ENCODE results near the gene COL4A4.

Gene COL4A4

DNA sequence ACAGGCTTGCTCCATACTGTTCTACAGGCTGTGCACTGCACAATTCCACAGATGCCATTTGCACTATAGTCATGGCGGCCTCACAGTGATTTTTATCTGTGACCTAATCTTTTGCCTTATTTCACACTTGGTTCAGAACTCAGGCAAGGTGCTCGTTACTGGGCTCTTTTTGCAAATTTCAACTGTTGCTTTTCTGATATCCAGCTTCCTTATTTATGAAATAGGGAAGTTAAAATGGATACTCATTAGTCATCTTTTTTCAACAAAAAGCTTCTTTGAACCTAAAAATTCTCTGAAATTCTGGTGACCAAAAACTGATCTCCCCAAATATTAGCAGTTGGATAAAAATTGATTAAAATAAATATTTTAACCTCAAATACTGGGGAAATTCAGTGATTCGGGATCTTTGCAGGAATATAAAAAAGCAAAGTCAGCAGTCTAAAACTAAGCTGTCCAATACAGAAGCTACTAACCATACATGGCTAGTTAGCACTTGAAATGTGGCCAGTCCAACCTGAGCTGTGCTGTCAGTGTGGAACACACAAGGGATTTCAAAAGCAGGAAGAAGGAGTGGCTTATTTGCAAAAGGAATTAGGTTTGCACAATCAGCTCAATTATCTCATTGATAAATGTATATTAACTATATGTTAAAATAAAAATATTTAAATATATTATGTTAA is 134.4 kb downstream of the COL4A4 start:
- peak; percentile 42 for DNase-seq

- DNase-seq = no peak
Observed at GRCh38 chr2:227025510-227025909, 138.5 kb downstream of the COL4A4 start.

GRCh38 chr2:227022608-227023007 is 141.4 kb downstream of the COL4A4 start:
- DNase-seq = no peak

DNA sequence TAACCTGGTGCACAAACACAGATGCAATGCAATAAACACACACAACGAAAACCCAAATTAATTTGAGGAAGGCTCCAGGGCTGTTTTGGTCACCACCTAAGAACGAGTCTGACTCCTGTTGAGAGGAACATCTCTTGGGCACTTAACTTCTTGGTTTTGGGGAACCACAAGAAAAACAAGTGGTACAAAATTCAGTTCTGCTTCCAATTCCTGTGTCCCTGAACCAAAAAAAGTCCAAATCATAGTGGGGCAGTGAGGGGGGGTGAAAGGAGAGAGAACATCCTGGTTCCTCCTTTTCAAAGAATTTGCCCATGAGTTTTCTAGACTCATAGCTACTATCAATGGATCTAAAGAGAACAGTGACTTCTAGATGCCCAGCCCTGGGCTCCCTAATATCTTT is 143.6 kb downstream of the COL4A4 start:
- no peak for DNase-seq

DNA sequence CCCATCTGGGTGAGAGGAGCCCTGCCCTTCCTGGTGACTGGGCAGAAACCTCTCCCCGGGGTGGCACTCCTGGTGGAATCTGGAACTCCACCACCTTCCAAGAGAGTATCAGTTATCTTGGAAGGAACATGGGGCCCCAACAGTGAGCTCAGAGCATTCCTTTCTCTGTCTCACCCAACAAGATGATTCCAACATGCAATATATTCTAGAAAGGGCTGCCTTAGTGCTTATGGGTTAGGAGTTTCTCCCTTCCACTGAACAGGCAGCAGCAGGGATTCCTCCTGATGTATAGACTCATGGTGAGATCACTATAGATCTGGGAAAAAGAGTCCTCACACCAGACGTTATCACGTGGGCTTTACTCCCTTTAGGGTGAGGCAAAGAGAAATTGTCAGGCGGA is 147.1 kb downstream of the COL4A4 start:
- DNase-seq = no peak

DNA sequence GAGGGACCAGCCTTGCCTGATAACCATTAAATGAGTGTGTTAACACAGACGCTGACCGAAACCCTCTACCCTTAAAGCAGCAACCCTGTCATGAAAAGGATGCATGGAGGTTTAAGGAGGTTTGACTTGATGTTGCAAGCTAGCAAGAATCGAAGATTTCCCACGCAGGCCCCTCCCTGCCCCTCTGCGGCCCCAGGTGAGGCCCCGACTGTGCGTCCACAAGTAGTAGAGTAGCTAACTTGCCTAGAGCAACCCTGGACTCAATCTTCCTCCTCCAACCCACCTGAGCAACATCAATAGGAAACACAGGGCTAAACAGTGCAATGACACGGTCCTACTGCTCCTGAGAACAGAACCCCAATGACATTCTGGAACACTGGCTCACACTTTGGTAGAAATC is 150.1 kb downstream of the COL4A4 start:
- no peak for DNase-seq

DNA sequence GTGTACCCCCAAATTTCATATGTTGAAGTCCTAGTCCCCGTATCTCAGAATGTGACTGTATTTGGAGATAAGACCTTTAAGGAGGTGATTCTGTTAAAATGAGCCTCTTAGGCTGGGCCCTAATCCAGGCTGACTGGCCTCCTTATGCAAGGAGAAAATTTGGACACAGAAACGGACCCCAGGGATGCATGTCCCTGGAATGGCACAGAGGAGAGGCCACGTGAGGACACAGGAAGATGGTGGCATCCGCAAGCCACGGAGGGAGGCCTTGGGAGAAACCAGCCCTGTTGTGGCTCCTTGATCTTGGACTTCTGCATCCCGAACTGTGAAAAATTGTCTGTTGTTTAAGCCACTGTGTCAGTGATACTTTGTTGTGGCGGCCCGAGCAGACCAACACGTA is 150.7 kb downstream of the COL4A4 start:
- no peak for DNase-seq

DNA sequence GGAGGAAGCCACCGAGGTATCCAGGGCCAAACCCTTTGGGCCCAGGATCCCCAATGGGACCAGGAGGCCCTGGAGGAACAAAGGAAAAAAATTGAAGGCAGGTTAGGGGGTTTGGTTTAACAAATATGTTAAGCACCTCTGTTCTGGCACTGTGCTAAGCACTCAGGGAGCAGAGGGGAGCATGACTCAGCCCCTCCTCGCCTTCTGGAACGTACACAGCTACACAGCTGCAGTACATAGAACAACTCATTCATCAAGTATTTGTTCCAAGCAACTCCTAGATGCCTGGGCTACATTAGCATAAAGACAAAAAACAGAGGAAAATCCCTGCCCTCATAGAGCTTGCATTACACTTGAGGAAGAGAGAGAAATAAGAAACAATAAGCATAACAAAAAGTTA is 153.6 kb downstream of the COL4A4 start:
- DNase-seq = no peak

DNA sequence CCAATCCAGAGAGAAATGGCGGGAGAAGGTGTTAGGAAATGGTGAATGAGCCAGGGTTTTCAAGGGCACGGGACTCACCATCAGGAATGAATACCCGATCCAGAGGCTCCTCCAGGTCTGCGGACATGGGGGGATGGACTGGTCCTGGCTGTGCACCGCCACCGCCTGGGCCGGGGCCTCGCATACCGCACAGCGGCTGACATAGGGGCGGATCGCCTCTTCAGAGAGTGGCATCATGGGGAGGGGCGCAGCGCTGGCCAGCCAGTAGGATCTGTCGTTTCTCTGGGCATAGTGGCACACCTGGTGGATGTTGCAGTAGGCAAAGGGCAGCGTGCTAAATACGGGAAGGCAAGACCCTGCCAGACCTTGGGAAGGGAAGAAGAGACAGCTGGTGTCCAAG is 156.1 kb downstream of the COL4A4 start:
- DNase-seq = no peak

GRCh38 chr2:227007148-227007547 is 156.9 kb downstream of the COL4A4 start:
- no peak for DNase-seq

DNA sequence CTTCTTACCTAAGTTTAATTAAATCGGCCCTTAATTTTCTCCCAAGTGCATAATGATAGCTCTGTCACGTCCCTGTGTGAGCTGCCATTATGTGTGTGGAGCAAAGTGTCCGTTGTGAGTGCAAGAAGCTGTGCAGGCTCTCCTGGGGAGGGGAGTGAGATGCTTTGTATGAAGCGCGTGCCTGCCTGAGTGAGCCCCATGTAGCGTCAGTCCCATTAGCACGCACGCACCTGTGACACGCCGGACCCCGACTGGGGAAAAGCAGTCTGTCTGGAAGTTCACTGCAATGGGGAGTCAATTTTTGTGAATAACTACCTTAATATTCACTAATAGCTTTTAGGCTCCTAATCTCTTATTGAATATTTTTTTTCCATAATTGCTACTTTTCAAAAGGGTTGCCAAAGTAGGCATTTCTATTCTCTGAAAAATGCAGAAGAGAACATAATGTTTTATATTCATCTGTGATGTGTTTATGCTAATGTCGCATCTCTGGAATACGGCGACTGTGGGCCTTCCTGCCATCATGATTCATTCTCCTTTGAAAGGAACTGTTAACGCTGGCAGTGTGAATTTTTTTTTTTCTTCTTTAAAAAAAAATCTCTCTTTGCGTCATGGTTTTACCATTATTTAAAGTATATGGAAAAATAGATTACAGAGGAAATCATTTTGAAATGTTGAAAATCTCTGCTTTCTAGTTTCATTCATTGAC is 157.7 kb downstream of the COL4A4 start:
- DNase-seq = no peak

GRCh38 chr2:227004482-227004881 is 159.5 kb downstream of the COL4A4 start:
- DNase-seq = no peak

DNA sequence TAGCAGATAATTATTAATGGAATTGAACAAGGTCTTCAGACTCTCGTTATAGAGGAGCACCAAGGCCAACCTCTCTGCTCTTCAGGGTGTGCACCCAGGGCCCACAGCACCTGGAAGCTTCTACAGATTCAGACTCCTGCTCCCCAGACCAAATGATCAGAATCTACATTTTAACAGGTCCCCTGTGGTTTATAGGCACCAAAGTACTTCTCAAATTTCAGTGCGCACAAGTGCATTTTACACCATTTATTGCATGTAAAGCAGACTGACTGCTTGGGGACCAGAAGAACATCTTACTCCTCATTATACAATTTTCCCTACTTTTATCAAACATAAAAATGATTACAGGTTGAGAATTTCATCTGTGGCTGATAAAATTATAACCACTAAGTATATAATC is 163.9 kb downstream of the COL4A4 start:
- DNase-seq = no peak

DNA sequence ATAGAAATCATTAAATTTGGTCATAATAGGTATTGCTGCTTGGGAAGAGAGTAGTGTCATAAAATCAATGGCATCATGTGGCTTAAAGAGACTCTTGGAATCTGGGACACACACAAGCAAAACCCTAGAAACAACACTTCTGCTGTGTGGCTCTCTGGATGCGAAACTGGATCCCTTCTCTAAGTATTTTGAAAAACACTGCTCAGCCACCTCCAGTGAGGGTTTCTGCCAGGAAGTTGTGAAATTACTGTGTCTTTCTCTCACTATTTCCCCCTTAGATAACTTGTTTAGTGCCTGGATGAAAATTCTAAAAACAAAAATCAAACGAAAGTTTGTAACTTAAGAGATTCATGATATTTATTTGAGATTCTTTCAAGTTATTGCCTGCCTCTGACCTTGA is 164.3 kb downstream of the COL4A4 start:
- DNase-seq = no peak

DNA sequence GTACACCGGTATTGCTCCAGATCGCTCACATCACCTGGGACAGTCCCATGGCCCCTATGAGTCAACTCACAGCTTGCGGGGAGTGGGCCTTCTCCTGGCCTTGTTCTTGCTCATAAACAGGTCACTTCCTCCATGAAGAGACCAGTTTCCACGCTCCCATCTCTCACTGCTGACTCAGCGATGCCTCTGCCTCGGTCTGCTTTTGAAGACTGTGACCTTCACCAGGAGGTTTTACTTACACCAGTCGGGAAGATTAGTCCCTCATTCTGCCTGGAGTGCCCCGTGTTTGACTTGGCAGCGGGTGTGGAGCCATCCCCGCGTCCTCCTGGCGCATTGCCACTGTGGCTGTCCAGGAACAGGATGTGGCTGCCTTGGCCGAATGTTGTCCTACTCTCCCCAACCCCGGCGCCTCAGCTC is 168.4 kb downstream of the COL4A4 start:
- DNase-seq = no peak

DNA sequence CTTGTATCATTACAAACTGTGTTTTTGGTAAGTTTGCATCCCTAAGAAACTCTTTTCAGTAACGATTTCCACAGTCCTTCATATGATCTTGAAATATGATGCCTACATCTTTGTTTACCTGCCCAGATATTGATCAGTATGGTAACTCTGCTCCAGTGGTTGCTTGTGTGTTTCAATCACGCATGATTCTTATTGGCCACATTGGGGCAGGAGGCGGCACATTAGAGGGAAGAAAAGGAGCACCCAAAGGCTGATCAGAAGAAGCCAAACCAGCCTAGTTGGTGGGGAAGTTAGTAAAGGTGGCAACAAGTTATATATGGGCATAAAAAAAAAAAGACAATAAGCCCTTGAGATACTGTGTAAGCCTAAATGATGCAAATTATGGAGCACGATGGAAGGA is 169.2 kb downstream of the COL4A4 start:
- DNase-seq = no peak

DNA sequence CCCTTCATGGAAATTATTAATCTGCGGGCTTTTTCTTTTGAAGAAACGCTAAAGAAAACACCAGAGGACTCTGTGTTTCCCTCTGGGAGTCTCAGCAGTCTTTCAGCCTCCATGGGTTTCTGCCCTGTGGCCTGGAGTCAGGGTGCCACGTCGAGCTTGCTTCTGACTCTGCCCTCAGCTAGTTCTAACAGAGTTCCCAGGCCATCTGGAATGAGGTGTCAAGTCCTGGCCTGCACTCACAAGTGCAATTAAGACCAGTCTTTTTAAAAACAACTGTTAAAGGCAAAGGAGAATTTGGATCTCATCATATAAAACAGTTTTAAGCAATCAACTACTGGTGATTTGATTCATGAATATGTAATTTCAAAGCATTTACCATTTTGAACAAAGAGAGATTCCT is 170.8 kb downstream of the COL4A4 start:
- no peak for DNase-seq

- DNase-seq = no peak
Observed at GRCh38 chr2:226991663-226992062, 172.3 kb downstream of the COL4A4 start.

DNA sequence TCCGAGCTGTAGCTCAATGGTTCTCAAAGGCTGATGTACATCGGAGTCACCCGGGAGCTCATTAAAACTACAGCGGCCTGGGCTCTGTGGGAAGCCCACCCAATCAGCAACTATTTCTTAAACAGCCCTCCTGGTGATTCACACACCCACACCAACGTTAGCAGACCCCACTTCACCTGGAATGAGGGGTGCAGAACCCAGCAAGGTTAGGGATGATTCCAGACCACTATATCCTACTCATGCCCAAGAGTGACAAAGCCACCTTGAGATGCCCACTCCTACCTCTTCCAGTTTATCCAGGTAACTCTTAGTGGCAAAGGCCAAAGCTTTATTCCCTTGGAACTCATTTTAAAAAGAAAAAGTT is 178.4 kb downstream of the COL4A4 start:
- DNase-seq = no peak

DNA sequence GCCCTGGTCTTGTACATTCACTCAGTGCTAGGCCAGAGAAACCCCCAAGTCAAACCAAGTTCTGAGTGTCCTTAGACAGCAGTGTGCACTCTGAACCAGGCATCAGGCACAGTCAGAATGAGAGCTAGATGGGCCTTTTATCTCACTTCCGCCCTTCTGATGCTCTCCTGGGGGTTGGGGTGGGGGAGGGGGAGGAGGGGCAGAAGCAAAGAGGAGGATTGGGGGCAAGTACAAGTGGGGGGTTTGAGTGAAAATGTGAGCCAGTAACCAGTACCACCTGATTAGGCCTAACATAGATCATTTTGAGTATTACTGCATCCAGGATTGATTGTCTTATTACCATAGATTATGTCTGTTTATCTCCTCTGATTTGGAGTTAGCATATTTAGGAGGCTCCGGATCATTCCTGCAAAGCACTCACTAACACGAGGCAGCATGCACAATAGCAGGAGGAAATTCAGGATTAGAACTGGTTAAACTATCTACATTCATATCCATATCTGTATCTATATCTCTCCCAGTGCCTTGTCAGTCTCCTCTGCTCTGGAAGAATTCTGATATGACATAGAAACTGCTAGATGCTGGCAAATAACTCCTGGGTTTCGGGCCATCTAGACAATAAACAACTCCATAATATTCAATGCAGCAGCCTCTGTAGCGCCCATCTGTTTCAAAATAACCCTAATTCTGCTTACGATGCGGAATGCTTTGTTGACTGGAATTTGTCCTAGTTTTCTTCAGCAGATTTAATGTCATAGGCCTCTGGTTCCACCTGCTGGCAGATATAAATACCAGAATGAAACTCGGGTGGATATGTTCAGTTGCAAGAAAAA is 179.0 kb downstream of the COL4A4 start:
- DNase-seq = peak; percentile 20

GRCh38 chr2:226983895-226984749 is 179.9 kb downstream of the COL4A4 start:
- DNase-seq = no peak

GRCh38 chr2:226981791-226982326 is 182.1 kb downstream of the COL4A4 start:
- no peak for DNase-seq

GRCh38 chr2:226979004-226979403 is 185.0 kb downstream of the COL4A4 start:
- DNase-seq = no peak
